SK-N-SH treated with all-trans-retinoic acid at 6 μM for 48 hours (cell line): ENCODE measurements around the gene SLX9.

Experiments used
- ATAC-seq: fragments of 200-7000 bp; cut with Tn5 transposase; 3 replicates; pipeline ENCODE4 v1.9.1; 2020; ENCODE audit warnings: mild to moderate bottlenecking, moderate library complexity
- ARNTL ChIP-seq: fragments of 450-650 bp; formaldehyde crosslinking; IDR thresholded peaks from 2 replicates; pipeline ENCODE4 v1.5.0; 2020; ENCODE audit warnings: low read depth, mild to moderate bottlenecking, moderate library complexity, borderline replicate concordance
- BACH2 ChIP-seq: fragments of 250-450 bp; sonication (Bioruptor Pico); IDR thresholded peaks from 2 replicates; pipeline ENCODE4 v1.9.0; 2021; ENCODE audit warnings: mild to moderate bottlenecking, borderline replicate concordance
- CSDC2 ChIP-seq: fragments of 250-450 bp; sonication (Bioruptor Pico); IDR thresholded peaks from 2 replicates; pipeline ENCODE4 v1.5.0; 2020; ENCODE audit warnings: mild to moderate bottlenecking, moderate library complexity
- ESRRG ChIP-seq: fragments of 250-450 bp; sonication (Bioruptor Pico); IDR thresholded peaks from 2 replicates; pipeline ENCODE4 v1.6.1; 2021; ENCODE audit warnings: mild to moderate bottlenecking
- GLIS3 ChIP-seq: fragments of 250-450 bp; sonication (Bioruptor Pico); IDR thresholded peaks from 2 replicates; pipeline ENCODE4 v1.5.0; 2020; ENCODE audit warnings: mild to moderate bottlenecking, moderate library complexity
- ISL1 ChIP-seq: fragments of 250-450 bp; sonication (Bioruptor Pico); IDR thresholded peaks from 2 replicates; pipeline ENCODE4 v2.1.2; 2022; ENCODE audit warnings: mild to moderate bottlenecking, moderate library complexity
- PPARA ChIP-seq: fragments of 250-450 bp; sonication (Bioruptor Pico); IDR thresholded peaks from 2 replicates; pipeline ENCODE4 v1.5.0; 2020; ENCODE audit warnings: mild to moderate bottlenecking, borderline replicate concordance
- RARB ChIP-seq: fragments of 250-450 bp; sonication (Bioruptor Pico); IDR thresholded peaks from 2 replicates; pipeline ENCODE4 v1.8.0; 2021; ENCODE audit warnings: mild to moderate bottlenecking, moderate library complexity
- SNAI2 ChIP-seq: fragments of 250-450 bp; sonication (Bioruptor Pico); IDR thresholded peaks from 2 replicates; pipeline ENCODE4 v1.5.0; 2020; ENCODE audit warnings: mild to moderate bottlenecking, moderate library complexity
- TOX ChIP-seq: fragments of 250-450 bp; sonication (Bioruptor Pico); IDR thresholded peaks from 2 replicates; pipeline ENCODE4 v1.8.0; 2021; ENCODE audit warnings: mild to moderate bottlenecking, moderate library complexity, borderline replicate concordance
- ZC3H10 ChIP-seq: fragments of 250-450 bp; sonication (Bioruptor Pico); IDR thresholded peaks from 2 replicates; pipeline ENCODE4 v1.5.1; 2021; ENCODE audit warnings: mild to moderate bottlenecking, moderate library complexity
- TF ChIP-seq, protein P1 (sequence below): fragments of 250-450 bp; sonication (Bioruptor Pico); IDR thresholded peaks from 2 replicates; pipeline ENCODE4 v1.5.1; 2020; ENCODE audit warnings: low read depth, mild to moderate bottlenecking, moderate library complexity
- TF ChIP-seq, protein P2 (sequence below): fragments of 250-450 bp; sonication (Bioruptor Pico); IDR thresholded peaks from 2 replicates; pipeline ENCODE4 v1.5.0; 2020; ENCODE audit warnings: mild to moderate bottlenecking, moderate library complexity
- TF ChIP-seq, protein P3 (sequence below): fragments of 250-450 bp; sonication (Bioruptor Pico); IDR thresholded peaks from 2 replicates; pipeline ENCODE4 v1.5.1; 2021; ENCODE audit warnings: mild to moderate bottlenecking, moderate library complexity
- TF ChIP-seq, protein P4 (sequence below): fragments of 250-450 bp; sonication (Bioruptor Pico); IDR thresholded peaks from 2 replicates; pipeline ENCODE4 v1.8.0; 2021; ENCODE audit warnings: low read depth, mild to moderate bottlenecking, moderate library complexity, borderline replicate concordance
- TF ChIP-seq, protein P5 (sequence below): fragments of 250-450 bp; sonication (Bioruptor Pico); IDR thresholded peaks from 2 replicates; pipeline ENCODE4 v1.8.0; 2020; ENCODE audit warnings: mild to moderate bottlenecking, moderate library complexity, borderline replicate concordance

Gene SLX9

DNA sequence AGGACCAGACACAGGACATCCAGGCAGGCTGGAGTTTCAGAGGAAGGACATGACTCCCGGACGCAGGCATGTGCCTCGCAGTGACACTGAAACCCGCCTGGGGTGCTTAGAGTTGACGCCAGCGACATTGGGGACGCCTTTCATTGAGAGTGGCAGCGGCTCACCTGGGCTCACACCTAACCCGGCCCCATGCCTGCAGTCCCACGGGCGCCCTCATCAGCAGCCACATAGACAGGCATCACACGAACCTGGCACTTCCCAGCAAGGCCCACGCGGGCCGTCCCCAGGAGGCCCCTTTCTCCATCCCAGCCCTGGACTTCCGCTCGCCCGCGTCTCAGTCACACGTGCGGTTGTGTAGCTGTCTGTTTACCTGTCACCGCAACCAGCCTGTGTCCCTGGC lies 36.1 kb upstream of the SLX9 start:
- ATAC-seq, result no peak
- no peak for TF ChIP-seq ESRRG
- TF ChIP-seq, protein P1, sequence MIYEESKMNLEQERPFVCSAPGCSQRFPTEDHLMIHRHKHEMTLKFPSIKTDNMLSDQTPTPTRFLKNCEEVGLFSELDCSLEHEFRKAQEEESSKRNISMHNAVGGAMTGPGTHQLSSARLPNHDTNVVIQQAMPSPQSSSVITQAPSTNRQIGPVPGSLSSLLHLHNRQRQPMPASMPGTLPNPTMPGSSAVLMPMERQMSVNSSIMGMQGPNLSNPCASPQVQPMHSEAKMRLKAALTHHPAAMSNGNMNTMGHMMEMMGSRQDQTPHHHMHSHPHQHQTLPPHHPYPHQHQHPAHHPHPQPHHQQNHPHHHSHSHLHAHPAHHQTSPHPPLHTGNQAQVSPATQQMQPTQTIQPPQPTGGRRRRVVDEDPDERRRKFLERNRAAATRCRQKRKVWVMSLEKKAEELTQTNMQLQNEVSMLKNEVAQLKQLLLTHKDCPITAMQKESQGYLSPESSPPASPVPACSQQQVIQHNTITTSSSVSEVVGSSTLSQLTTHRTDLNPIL (CRISPR knock-in tag), result no peak
- TF ChIP-seq, all 23 proteins: peak for 0

DNA sequence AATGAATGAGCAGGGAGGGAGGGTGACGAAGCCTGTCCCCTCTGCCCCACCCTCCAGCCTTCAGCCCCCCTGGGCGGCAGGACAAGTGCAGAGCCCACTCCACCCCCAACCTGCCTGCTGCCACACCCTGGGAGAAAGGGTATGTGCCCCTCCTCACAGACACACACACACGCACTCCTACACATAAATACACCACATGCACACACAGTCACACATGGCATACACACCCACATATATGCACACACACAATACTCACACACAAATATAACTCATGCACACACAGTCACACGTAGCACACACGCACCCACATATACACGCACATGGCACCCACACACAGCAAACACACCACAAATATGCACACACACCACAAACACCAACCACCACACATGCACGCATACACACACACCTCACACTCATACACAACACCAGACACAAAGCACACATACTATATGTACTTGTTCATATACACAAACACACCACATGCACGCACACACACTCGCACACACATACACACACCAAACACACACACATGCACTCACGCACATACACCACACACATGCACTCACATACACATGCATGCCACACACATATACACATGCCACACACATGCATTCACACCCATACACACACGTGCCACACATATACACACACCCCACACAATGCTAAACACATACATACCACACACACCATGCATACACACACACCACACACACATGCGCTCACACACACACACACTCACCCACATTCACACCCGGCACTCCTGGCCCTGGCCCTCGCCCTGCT lies 35.5 kb upstream of the SLX9 start:
- ATAC-seq, result no peak
- TF ChIP-seq, protein P2, sequence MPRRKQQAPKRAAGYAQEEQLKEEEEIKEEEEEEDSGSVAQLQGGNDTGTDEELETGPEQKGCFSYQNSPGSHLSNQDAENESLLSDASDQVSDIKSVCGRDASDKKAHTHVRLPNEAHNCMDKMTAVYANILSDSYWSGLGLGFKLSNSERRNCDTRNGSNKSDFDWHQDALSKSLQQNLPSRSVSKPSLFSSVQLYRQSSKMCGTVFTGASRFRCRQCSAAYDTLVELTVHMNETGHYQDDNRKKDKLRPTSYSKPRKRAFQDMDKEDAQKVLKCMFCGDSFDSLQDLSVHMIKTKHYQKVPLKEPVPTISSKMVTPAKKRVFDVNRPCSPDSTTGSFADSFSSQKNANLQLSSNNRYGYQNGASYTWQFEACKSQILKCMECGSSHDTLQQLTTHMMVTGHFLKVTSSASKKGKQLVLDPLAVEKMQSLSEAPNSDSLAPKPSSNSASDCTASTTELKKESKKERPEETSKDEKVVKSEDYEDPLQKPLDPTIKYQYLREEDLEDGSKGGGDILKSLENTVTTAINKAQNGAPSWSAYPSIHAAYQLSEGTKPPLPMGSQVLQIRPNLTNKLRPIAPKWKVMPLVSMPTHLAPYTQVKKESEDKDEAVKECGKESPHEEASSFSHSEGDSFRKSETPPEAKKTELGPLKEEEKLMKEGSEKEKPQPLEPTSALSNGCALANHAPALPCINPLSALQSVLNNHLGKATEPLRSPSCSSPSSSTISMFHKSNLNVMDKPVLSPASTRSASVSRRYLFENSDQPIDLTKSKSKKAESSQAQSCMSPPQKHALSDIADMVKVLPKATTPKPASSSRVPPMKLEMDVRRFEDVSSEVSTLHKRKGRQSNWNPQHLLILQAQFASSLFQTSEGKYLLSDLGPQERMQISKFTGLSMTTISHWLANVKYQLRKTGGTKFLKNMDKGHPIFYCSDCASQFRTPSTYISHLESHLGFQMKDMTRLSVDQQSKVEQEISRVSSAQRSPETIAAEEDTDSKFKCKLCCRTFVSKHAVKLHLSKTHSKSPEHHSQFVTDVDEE (CRISPR knock-in tag), result no peak

DNA sequence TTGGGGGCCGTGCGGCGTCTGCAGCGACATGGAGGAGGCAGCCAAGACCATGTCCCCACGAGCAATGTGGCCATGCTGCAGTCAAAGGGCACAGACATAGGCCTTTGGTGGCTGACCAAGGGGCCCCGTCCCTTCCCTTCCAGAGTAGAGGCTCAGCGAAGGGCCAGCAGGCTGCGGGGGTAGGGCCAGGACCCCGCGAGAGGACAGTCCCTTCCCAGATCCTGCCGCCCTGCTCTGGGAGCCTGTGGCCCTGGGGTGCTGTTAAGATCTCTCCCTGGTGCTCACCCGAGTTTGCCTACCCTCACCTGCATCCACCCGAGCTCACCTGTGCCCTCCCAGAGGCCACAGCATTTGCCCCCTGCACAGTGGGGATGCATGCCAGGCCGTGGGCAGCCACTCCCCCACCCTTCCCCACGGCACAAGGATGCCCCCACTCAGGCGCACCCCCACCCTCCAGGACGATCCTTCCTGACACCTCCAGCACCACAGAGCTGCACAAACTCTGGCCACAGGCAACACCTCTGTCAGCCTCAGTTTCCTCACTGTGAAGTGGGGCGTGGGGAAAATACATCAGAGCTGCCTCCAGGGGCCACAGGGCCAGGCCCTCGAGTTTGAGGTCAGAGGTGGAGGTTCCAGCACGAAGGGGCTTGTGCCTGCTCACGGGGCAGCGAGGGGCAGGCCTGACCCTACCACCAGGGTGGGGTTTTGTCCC lies 34.7 kb upstream of the SLX9 start:
- no peak for TF ChIP-seq CSDC2 (CRISPR knock-in tag)
- TF ChIP-seq RARB, result no peak
- TF ChIP-seq SNAI2 (CRISPR knock-in tag), result no peak
- TF ChIP-seq, protein P3, sequence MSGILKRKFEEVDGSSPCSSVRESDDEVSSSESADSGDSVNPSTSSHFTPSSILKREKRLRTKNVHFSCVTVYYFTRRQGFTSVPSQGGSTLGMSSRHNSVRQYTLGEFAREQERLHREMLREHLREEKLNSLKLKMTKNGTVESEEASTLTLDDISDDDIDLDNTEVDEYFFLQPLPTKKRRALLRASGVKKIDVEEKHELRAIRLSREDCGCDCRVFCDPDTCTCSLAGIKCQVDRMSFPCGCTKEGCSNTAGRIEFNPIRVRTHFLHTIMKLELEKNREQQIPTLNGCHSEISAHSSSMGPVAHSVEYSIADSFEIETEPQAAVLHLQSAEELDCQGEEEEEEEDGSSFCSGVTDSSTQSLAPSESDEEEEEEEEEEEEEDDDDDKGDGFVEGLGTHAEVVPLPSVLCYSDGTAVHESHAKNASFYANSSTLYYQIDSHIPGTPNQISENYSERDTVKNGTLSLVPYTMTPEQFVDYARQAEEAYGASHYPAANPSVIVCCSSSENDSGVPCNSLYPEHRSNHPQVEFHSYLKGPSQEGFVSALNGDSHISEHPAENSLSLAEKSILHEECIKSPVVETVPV (CRISPR knock-in tag), result no peak
- TF ChIP-seq ZC3H10, result no peak
- TF ChIP-seq, protein P2 (CRISPR knock-in tag), result no peak
- TF ChIP-seq, protein P4, sequence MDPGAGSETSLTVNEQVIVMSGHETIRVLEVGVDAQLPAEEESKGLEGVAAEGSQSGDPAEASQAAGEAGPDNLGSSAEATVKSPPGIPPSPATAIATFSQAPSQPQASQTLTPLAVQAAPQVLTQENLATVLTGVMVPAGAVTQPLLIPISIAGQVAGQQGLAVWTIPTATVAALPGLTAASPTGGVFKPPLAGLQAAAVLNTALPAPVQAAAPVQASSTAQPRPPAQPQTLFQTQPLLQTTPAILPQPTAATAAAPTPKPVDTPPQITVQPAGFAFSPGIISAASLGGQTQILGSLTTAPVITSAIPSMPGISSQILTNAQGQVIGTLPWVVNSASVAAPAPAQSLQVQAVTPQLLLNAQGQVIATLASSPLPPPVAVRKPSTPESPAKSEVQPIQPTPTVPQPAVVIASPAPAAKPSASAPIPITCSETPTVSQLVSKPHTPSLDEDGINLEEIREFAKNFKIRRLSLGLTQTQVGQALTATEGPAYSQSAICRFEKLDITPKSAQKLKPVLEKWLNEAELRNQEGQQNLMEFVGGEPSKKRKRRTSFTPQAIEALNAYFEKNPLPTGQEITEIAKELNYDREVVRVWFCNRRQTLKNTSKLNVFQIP (CRISPR knock-in tag), result no peak
- no peak for TF ChIP-seq BACH2
- TF ChIP-seq, protein P1 (CRISPR knock-in tag), result no peak
- no peak for ATAC-seq

DNA sequence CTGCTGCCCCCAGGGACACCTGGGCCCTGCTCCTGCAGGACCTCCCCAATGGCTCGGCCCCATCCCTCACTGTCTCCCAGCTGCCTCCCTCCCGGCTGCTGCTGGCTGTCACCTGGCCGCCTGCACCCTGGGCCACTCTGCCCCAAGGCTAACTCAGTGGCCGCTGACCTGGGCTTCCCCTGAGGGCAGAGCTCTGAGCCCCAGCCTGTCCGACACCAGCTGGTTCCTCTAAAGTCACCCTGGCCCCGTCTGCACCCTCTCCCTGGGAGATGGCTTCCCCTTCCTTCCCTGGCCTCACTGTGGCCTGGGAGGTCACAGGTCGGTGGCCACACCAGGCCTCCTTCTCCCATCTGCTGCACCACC lies 34.1 kb upstream of the SLX9 start:
- ATAC-seq, result no peak
- TF ChIP-seq ISL1 (no peak), ARNTL (CRISPR knock-in tag) (no peak), PPARA (CRISPR knock-in tag) (no peak), TOX (CRISPR knock-in tag) (no peak), ZC3H10 (no peak), GLIS3 (CRISPR knock-in tag) (no peak), ESRRG (no peak)
- TF ChIP-seq, protein P5, sequence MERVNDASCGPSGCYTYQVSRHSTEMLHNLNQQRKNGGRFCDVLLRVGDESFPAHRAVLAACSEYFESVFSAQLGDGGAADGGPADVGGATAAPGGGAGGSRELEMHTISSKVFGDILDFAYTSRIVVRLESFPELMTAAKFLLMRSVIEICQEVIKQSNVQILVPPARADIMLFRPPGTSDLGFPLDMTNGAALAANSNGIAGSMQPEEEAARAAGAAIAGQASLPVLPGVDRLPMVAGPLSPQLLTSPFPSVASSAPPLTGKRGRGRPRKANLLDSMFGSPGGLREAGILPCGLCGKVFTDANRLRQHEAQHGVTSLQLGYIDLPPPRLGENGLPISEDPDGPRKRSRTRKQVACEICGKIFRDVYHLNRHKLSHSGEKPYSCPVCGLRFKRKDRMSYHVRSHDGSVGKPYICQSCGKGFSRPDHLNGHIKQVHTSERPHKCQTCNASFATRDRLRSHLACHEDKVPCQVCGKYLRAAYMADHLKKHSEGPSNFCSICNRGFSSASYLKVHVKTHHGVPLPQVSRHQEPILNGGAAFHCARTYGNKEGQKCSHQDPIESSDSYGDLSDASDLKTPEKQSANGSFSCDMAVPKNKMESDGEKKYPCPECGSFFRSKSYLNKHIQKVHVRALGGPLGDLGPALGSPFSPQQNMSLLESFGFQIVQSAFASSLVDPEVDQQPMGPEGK (CRISPR knock-in tag), result no peak
- TF ChIP-seq, protein P1 (CRISPR knock-in tag), result no peak
